BJ (cell line): ENCODE results near the gene ATP5F1C. TPM values are rescaled to one million over a fixed set of nuclear protein-coding genes. Genes with fewer than 3 reads are reported as not detected.

Source experiments
- CTCF ChIA-PET: fragments of 350-600 bp; formaldehyde crosslinking; extraction: SDS; loops from one replicate; lab custom pipeline; 2021; ENCODE audit warnings: antibody characterized with exemption, inconsistent platforms; lab: Yijun Ruan, JAX
- POLR2A ChIA-PET: fragments of 300-600 bp; sonication (Branson Sonifier 250); formaldehyde crosslinking; extraction: SDS; loops from one replicate; lab custom pipeline; 2021; ENCODE audit warnings: antibody characterized with exemption; lab: Charles Lee
- DNase-seq: peaks from one replicate; pipeline ENCODE4 v3.0.0-alpha.2; 2011; ENCODE audit warnings: low read depth
- H3K27me3 ChIP-seq: 2 replicates; pipeline ENCODE4 v1.6.0; 2011; ENCODE audit warnings: low read length; ENCODE audit not compliant: control insufficient read depth, insufficient read depth
- H3K36me3 ChIP-seq: 2 replicates; pipeline ENCODE4 v1.5.1; 2011; ENCODE audit warnings: low read length; ENCODE audit not compliant: control insufficient read depth, insufficient read depth
- H3K4me3 ChIP-seq: 2 replicates; pipeline ENCODE4 v1.5.1; 2011; ENCODE audit warnings: low read depth, mild to moderate bottlenecking, control low read depth, low read length
- CTCF ChIP-seq: IDR thresholded peaks from 2 replicates; pipeline ENCODE4 v1.5.1; 2011; ENCODE audit warnings: low read depth, mild to moderate bottlenecking, control low read depth, inconsistent platforms, low read length, moderate library complexity; ENCODE audit not compliant: insufficient read depth
- polyA plus RNA-seq: library from polyadenylated mRNA; depleted of rRNA; stranded (reverse); fragments of >200 nt; gene quantifications from 2 replicates; pipeline ENCODE4 v1.2.3, GENCODE V29; 2011

Gene ATP5F1C
- polyA plus RNA-seq, 1 experiment = 217 TPM

GRCh38 chr10:7794251-7795026 lies 6.5 kb downstream of the ATP5F1C start:
- no peak for DNase-seq
- H3K36me3 ChIP-seq = no peaks in the 10 kb centered on the region; the same call in 1 of the 2 replicates
- no peak for TF ChIP-seq CTCF
- ChIA-PET CTCF (no interaction called here), POLR2A (no interaction called here)
- H3K4me3 ChIP-seq = no peak overlapping the region
- H3K27me3 ChIP-seq = no peaks in the 10 kb centered on the region

- ChIA-PET POLR2A (no interaction called here), CTCF (no interaction called here)
- no peaks in the 10 kb centered on the region for H3K27me3 ChIP-seq
- peaks cover 2% of the 10 kb centered on the region for H3K36me3 ChIP-seq
- DNase-seq = no peak
- H3K4me3 ChIP-seq = no peak overlapping the region
- TF ChIP-seq CTCF = no peak
Observed at GRCh38 chr10:7795605-7796004, 7.6 kb downstream of the ATP5F1C start.

- DNase-seq = peak; percentile 82
- no peak overlapping the region for H3K4me3 ChIP-seq
- no peak for TF ChIP-seq CTCF
- POLR2A ChIA-PET = interaction anchor here (0.9 kb wide), 1 partner anchor 10 kb away, joined by 6 read pairs; the partner anchor contains the start of genes ATP5F1C and KIN
- CTCF ChIA-PET = interaction anchor here (0.9 to 1.2 kb wide), 2 partner anchors 12 to 22 kb away, joined by 3 read pairs; no protein-coding TSS in a partner anchor
- H3K36me3 ChIP-seq = peaks cover 9% of the 10 kb centered on the region
- H3K27me3 ChIP-seq = no peaks in the 10 kb centered on the region
Observed at GRCh38 chr10:7797582-7797981, 9.6 kb downstream of the ATP5F1C start.

DNA sequence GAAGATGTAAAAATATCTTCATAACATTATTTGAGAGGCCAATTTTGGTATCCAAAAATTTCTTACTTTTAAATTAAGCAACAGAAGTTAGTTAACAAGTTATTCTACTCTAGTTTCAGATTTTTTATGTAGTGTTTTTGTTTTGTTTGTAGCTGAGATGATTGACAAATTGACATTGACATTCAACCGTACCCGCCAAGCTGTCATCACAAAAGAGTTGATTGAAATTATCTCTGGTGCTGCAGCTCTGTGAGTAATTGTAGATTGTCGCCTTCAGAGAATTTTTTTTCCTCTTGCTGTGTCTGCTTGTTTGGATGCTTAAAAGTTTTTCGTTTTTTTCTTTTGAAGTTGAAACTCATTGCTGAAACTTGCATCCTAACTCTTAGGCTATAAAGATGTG lies 14.6 kb downstream of the ATP5F1C start:
- Histone ChIP-seq H3K36me3 (peaks cover 23% of the 10 kb centered on the region), H3K4me3 (no peak overlapping the region), H3K27me3 (no peaks in the 10 kb centered on the region)
- no peak for DNase-seq
- TF ChIP-seq CTCF = no peak
- ChIA-PET POLR2A (no interaction called here), CTCF (interaction anchor here (0.7 to 1.4 kb wide), 2 partner anchors 11 to 16 kb away, joined by 3 to 4 read pairs; partner anchors contain the start of gene TAF3)

GRCh38 chr10:7804216-7804615 lies 16.2 kb downstream of the ATP5F1C start:
- TF ChIP-seq CTCF = no peak
- no peak overlapping the region for H3K4me3 ChIP-seq
- ChIA-PET CTCF (no interaction called here), POLR2A (no interaction called here)
- H3K36me3 ChIP-seq = peaks cover 26% of the 10 kb centered on the region
- H3K27me3 ChIP-seq = no peaks in the 10 kb centered on the region
- no peak for DNase-seq
